Measurements from ENCODE around the gene INMT. TPM values are rescaled to one million over a fixed set of nuclear protein-coding genes. Genes with fewer than 3 reads are reported as not detected.

INMT gene
- total RNA-seq, 1 donor from 2014 or later: 3.4 TPM

DNA sequence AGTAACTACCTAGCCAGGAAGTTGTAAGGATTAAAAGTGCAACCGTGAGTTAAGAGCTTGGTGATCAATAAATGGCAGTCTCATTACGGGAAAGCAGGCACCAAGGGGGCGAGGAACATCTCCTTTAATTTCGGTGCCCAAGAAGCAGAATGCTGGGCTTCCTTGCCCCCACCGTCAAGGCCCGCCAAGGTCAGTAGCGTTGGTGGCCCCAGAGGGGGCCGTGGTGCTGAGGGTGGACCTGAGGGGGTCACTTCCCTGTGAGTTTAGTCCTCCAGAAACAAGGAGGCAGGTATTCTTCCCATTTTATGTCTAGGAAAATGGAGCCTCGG, 18.9 kb downstream of the INMT start:
- Mint-ChIP-seq H3K27ac (peak overlapping the region; percentile 54), H3K9me3 (no peaks in the 10 kb centered on the region), H3K36me3 (no peaks in the 10 kb centered on the region), H3K4me3 (peak overlapping the region; percentile 73), H3K4me1 (peaks cover 19% of the 10 kb centered on the region), H3K27me3 (ENCODE audit: low read depth) (no peaks in the 10 kb centered on the region)
- no peak for TF ChIP-seq CTCF (IDR thresholded peaks at IDR 0.05; ENCODE audit: unreplicated experiment)
- DNase-seq (ENCODE audit: low spot score in 2 of 2, unreplicated experiment in 2 of 2): no peak

DNA sequence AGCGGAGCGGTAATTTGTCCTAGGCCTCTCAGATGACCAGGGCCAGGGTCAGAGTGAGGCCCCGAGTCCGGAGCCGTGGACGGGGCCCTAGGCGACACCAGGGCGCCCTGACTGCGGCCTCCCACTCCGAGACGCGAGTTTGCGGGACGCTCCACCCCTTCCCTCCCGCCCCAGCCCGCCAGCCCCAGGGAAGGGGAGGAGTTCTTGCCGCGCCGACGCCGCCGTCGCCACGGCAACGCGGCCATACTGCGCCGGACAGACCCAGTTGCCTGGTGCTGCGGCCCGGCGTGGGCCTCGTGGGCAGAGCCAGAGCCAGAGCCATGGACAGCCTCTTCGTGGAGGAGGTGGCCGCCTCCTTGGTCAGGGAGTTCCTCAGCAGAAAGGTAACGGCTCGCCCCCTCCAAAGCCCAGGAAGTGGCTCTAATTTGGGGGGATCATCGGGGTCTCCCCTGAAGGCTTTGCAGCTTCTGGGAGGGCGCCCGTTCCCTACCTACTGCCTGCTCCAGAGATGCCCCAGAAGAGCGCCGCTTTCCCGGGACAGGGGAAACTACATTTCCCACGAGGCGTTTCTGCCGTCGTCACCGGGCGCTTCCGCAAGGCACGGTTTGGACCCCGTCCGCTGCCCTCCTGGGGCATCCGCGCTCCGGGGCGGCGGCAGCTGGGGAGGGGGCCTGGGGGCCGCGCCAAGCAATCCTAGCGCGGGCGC, 19.4 kb downstream of the INMT start, which contains the start of gene MINDY4:
MINDY4 (plus strand) TSS at position 244 of the 706 bp plus-strand sequence; CDS start at position 321, 77 bp downstream.
- H3K36me3 Mint-ChIP-seq: no peaks in the 10 kb centered on the region
- peak within 1 kb of the TSS; percentile 59 for H3K27ac Mint-ChIP-seq
- H3K27me3 Mint-ChIP-seq (ENCODE audit: low read depth): no peaks in the 10 kb centered on the region
- no peaks in the 10 kb centered on the region for H3K9me3 Mint-ChIP-seq
- peak within 1 kb of the TSS; percentile 73 for H3K4me3 Mint-ChIP-seq
- DNase-seq (ENCODE audit: low spot score in 2 of 2, unreplicated experiment in 2 of 2): peak; percentile 64 to 78
- TF ChIP-seq CTCF (IDR thresholded peaks at IDR 0.05; ENCODE audit: unreplicated experiment): no peak
- H3K4me1 Mint-ChIP-seq: peaks cover 19% of the 10 kb centered on the region

- Mint-ChIP-seq H3K9me3 (no peaks in the 10 kb centered on the region), H3K36me3 (no peaks in the 10 kb centered on the region), H3K4me1 (peaks cover 14% of the 10 kb centered on the region), H3K27me3 (ENCODE audit: low read depth) (no peaks in the 10 kb centered on the region), H3K27ac (peak overlapping the region; percentile 59), H3K4me3 (peak overlapping the region; percentile 73)
- DNase-seq (ENCODE audit: low spot score in 2 of 2, unreplicated experiment in 2 of 2): no peak
- no peak for TF ChIP-seq CTCF (IDR thresholded peaks at IDR 0.05; ENCODE audit: unreplicated experiment)
These were observed 20.0 kb downstream of the INMT start for GRCh38 chr7:30771880-30772425.

DNA sequence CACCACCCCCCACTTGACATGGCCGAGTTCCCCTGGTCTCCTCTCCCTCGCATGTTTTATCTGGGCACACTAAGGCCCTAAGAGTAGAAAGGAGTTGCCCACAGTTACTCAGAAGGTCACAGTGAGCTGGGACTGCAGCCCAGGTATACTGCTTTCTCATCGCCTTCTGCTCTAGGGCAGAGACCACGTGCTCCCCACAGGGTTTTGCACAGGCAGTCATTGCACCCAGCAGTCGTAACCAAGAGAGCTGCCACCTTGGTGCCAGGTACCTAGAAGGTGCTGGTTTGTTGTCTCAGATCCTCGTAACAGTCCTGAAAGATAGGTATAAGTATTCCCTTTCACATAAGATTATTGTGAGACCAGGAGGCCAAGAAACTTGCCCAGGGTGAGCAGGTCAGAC, 21.0 kb downstream of the INMT start:
- Mint-ChIP-seq H3K4me1 (peaks cover 12% of the 10 kb centered on the region), H3K36me3 (no peaks in the 10 kb centered on the region), H3K4me3 (no peak overlapping the region), H3K27ac (no peak overlapping the region), H3K9me3 (no peaks in the 10 kb centered on the region), H3K27me3 (ENCODE audit: low read depth) (no peaks in the 10 kb centered on the region)
- TF ChIP-seq CTCF (IDR thresholded peaks at IDR 0.05; ENCODE audit: unreplicated experiment): no peak
- no peak for DNase-seq (ENCODE audit: low spot score in 2 of 2, unreplicated experiment in 2 of 2)

DNA sequence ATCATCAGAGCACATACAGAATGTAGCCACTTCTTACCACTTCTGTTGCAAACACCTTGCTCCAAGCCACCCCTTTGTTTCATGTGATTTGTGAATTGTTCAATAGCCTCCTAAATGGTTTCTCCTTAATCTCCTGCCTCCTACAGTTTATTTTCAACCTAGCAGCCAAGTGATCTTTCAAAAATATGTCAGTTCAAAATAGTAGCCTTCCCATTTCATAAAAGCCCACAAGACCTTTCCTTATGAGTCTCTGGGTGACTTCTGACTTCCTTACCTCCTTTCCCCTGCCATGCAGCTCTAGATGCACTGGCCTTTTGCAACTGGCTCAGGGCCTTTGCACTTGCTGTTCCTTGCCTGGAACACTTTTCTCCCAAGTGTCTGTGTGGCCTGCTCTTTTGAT, 24.1 kb downstream of the INMT start:
- no peaks in the 10 kb centered on the region for H3K36me3 Mint-ChIP-seq
- no peak overlapping the region for H3K27ac Mint-ChIP-seq
- peaks cover 7% of the 10 kb centered on the region for H3K4me1 Mint-ChIP-seq
- no peak for DNase-seq (ENCODE audit: low spot score in 2 of 2, unreplicated experiment in 2 of 2)
- H3K27me3 Mint-ChIP-seq (ENCODE audit: low read depth): no peaks in the 10 kb centered on the region
- no peak overlapping the region for H3K4me3 Mint-ChIP-seq
- no peaks in the 10 kb centered on the region for H3K9me3 Mint-ChIP-seq
- TF ChIP-seq CTCF (IDR thresholded peaks at IDR 0.05; ENCODE audit: unreplicated experiment): no peak
